HS-27A (cell line): ENCODE results near the gene RPL15.
"Not testable (repeated sequence)": the region's sequence is repeated elsewhere in the genome, so short reads cannot be mapped to it uniquely, and the experiment has no call there.

Source experiments
- DNase-seq: peaks from one replicate; pipeline ENCODE4 v3.0.0-alpha.2; 2012; ENCODE audit warnings: low read depth, missing footprints

RPL15 gene

DNA sequence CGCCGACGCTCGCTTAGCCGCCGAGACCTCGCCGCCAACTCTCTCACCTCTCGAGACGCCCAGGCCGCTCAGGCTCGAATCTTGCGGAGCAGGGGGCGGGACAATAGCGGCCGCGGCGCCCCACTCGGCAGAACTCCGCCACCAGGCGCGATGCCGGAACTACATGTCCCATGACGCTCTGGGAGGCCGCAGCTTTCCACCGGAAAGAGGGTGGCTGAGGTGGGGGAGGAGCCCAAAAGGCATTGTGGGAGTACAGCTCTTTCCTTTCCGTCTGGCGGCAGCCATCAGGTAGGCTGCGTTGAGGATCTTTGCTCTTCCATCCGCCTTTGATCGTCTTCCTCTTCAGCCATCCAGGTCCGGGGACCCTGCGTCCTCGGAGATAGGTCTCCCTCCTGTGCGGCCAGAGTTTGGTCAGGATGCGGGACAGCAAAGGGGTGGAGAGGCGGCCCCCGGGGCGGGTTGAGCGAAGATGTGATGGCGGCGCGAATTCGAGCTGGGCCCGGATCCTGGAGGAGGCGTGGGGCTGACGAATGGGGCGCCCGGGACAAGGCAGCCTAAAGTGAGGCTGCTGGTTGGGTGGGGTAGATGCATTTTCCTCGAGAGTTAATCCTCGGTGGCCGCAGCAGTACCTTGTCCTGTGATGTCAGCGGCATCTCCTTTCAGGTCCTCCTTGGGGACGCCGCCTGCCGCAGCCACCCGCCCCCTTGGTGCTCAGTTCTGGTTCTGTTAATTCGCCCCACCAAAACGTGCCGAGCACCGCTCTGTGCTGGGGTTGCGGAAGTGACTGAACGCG is at the start of gene RPL15, which contains the start of gene NKIRAS1:
TSS of gene RPL15 (plus strand) at position 247 of the 793 bp plus-strand sequence. CDS start 728 bp downstream, outside the sequence.
TSS of gene NKIRAS1 (minus strand) at position 105 of the 793 bp plus-strand sequence. CDS start 6,086 bp downstream, outside the sequence.
- peak; percentile 95 for DNase-seq

- no peak for DNase-seq
Measured at GRCh38 chr3:23867400-23867799, 49.5 kb upstream of the RPL15 start.

DNA sequence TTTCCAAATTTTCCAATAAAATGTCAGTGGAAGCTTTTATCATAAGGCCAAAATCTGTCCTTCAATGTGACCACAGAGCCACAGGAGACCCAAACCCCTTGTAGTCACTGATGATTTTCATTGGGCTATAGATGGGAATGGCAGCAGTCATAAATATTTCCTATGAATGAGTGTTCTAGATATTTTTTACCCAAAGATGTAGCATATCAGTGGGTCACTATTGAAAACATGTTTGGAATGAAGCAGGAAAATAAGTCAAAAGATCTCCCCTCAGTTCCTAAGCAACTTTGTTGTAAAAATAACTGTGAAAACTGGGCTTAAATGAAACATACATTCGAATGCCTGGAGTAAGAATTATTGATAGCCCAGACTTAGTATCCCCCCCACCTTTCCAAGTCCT is 49.1 kb upstream of the RPL15 start:
- no peak for DNase-seq

DNA sequence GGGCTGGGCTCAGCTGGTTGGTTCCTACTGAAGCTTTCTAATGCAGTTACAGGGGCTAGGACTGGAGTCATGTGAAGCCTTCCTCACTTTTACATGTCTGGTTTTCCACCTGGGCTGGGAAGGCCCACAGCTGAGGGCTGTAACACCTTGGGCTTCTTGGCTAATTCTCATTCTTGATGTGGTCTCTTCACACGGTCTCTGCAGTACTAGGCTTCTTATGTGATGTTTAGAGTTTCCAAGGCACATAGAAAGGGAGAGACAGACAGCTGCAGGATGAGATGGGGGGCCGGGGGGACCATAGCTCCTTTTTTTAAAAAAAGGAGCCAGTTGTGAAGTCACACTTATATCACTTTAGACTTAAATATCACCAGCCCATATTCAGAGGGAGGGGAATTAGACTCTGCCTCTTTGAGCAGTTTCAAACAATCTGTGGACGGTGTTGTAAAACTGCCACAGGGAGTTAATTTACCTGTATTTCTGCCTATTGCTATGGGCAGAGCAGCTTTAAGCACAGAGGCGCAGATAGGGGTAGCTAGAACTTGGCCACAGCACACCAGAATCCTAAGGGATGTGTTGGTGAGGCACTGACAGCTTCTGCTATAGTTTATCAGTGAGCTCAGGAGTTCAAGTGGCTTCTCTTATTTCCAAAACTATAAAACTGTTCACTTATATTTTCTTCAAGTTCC is 46.8 kb upstream of the RPL15 start:
- DNase-seq: no peak

- not testable (repeated sequence) for DNase-seq
Measured at GRCh38 chr3:23870663-23871043, 46.3 kb upstream of the RPL15 start.

GRCh38 chr3:23871361-23871760 is 45.6 kb upstream of the RPL15 start:
- DNase-seq: not testable (repeated sequence)

DNA sequence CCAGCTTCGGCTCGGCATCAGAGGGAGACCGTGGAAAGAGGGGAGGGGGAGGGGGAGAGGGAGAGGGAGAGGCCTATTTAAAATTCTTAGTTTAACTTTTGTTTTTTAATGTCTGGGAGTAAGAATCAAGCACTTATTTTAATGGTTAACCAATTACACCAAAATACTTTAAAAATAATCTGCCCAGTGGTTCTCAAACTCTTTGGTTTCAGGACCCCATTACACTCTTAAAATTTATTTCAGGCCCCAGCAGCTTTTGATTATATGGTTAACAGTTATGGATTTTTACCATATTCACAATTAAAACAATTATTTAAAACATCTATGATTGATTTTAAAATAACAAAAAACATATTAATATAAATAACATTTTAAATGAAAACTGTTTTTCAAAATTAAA is 44.6 kb upstream of the RPL15 start:
- DNase-seq: no peak

- DNase-seq: no peak
Measured at GRCh38 chr3:23873941-23874340, 43.0 kb upstream of the RPL15 start.

- DNase-seq: no peak
Measured at GRCh38 chr3:23874359-23875112, 42.4 kb upstream of the RPL15 start.

- DNase-seq: no peak
Measured at GRCh38 chr3:23875113-23875725, 41.7 kb upstream of the RPL15 start.

GRCh38 chr3:23876923-23877322 is 40.0 kb upstream of the RPL15 start:
- no peak for DNase-seq

GRCh38 chr3:23877329-23877980 is 39.5 kb upstream of the RPL15 start:
- peak; percentile 51 for DNase-seq

DNA sequence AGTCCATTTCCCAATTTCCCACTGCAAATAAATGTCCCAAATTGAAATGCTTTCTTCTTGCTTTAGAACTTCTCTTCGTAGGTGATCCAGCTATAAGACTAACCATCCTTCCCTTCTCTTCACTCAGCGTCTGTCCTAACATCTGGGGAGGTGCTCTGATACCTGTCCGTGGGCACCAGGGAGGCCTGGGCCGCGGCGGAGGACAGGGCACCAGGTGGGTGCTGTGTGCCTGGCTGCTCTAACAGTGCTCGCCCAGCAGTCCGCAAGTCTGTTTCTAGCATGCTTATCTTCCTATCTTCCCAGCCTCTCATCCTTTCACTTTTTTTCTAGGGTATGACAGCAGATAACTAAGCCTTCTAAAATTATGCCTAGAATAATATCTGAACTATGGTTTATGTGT is 37.4 kb upstream of the RPL15 start:
- DNase-seq: no peak

DNA sequence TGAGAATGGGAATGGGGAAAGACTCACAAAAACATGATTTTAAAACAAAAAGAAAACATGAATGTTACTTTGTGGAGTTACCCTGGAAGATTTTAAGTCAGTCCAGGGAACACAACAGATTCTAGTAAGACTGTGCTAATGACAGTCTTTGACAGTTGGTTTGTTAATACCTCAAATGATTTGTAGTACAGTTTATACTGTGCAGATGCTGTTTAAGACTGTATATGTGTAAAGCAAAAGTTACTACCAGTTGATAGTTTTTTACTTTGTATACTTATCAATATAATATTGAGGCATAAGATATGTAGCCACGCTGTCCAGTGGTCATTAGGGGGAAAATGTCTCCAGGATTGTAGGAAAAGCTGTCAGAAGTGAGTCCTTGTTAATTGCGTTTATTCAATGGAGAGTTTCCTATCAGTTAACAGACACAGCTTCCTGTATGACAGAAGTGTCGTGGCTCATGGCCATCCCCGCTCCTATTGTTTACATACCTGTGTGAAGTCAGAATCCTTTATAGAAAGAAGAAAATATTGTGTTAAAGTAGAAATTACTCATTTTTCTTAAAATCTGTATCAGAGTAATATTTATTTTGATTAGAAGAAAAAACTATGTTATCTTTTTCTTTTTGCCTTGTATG is 36.1 kb upstream of the RPL15 start:
- DNase-seq: no peak

DNA sequence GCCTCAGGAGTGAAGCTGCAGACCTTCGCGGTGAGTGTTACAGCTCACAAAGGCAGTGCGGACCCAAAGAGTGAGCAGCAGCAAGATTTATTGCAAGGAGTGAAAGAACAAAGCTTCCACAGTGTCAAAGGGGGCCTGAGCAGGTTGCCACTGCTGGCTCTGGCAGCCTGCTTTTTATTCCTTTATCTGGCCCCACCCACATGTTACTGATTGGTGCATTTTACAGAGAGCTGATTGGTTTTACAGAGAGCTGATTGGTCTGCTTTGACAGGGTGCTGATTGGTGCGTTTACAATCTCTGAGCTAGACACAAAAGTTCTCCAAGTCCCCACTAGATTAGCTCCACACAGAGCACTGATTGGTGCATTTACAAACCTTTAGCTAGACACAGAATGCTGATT is 34.9 kb upstream of the RPL15 start:
- not testable (repeated sequence) for DNase-seq

DNA sequence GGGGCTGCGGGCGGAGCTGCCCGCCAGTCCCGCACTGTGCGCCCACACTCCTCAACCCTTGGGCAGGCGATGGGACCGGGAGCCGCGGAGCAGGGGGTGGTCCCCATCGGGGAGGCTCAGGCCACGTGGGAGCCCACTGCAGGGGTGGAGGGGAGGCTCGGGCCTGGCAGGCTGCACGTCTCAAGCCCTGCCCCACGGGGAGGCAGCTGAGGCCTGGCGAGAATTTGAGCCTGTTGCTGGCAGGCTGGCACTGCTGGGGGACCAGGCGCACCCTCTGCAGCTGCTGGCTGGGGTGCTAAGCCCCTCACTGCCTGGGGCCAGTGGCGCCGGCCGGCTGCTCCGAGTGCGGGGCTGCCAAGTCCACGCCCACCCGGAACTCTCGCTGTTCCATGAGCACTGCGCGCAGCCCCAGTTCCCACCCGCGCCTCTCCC is 34.4 kb upstream of the RPL15 start:
- no peak for DNase-seq

DNA sequence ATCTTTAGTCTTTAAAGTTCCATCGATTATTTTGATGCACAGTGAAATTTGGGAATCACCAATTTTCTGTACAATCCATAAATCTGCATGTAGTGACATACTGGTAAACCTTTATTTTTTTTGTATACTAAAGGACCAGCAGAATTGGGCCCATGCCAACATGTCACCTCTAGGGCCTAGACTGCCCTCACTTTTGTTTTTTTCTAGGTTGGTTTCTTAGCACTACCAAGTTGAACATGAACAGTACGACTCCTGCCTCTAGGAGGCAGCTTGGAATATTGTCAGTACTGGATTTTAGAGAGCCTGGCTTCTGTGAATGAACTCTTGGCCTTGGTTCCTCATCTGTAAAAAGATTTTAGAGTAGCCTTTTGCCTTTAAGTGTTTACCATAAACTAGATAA is 32.5 kb upstream of the RPL15 start:
- no peak for DNase-seq

GRCh38 chr3:23885210-23885609 is 31.7 kb upstream of the RPL15 start:
- no peak for DNase-seq

DNA sequence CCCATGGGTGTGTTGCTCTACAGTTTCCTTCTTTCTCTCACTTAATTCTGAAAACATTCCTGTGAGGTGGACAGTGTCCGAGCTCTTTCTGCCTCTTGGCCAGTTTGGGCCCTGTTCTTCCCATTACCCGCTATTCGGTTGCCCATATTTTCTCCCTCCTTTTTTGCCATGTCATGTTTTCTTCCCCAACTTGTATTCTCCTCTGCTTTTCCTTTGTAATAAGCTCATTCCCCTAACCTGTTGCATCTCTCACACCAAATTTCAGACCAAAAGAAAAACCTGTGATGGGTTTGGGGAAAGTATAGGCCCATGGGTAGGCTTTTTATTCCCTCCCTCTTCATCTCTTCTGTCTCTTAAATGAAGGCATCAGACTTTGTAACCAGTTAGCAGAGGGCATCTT is 30.6 kb upstream of the RPL15 start:
- DNase-seq: no peak

DNA sequence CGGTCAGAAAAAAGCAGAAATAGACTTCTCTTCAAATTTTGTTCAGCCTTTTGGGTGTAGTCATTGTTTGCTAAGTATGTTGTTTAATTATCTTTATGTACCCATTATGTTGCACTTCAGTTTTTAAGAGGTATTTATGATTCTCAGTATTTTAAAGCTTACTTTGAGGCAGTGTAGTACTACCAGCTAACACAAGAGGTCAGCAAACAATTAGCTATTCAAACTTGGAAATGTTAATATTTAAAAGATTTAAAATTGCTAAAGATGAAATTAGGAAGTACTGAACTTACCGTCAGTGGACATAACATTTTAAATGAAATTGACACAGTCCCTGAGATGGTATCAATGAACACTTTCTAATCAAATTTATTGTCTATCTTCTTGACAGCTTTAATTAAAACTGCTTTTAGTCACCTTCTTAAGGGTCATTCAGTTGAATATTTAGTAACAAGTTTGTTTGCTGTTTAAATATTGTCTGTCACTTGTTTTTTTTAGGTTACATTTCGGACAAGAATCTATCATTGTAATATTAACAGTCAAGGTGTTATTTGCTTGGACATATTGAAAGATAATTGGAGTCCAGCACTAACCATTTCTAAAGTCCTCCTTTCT is 28.2 kb upstream of the RPL15 start:
- DNase-seq: peak; percentile 27

DNA sequence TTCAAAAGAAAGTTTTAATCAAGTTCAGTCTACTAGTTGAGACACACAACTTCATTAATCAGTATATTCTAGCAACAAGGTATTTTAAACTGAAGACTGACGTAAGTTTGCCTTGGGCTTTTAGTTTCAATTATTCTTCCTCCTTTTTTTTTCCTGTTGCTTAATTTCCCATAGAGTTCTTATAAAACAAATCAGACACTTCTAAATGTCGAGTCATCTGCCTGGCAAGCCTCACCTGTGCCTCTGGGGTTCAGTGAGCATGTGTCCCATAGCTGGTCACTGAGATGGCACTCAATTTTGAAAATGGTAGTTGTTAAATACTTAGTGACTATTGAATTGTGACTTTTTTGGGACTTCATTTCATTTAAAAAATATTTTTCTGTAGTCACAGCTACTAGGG is 27.5 kb upstream of the RPL15 start:
- no peak for DNase-seq
